B cell (primary cell): ENCODE measurements around the gene TBX6. TPM values are rescaled to one million over a fixed set of nuclear protein-coding genes. Genes with fewer than 3 reads are reported as not detected.
"Not testable (repeated sequence)": the region's sequence is repeated elsewhere in the genome, so short reads cannot be mapped to it uniquely, and the experiment has no call there.

Source experiments
- ATAC-seq: fragments of 200-7000 bp; cut with Tn5 transposase; one replicate; pipeline ENCODE4 v1.10.0; 2021; ENCODE audit warnings: low read depth, mild to moderate bottlenecking, moderate number of reproducible peaks, moderate library complexity
- CTCF ChIA-PET: fragments of 350-600 bp; sonication (Branson Sonifier 250); formaldehyde crosslinking; loops from one replicate; lab custom pipeline; 2021; ENCODE audit warnings: antibody characterized with exemption, inconsistent platforms; lab: Charles Lee
- POLR2A ChIA-PET: fragments of 350-600 bp; sonication (Branson Sonifier 250); formaldehyde crosslinking; loops from one replicate; lab custom pipeline; 2021; ENCODE audit warnings: antibody characterized with exemption; lab: Charles Lee
- DNase-seq: peaks from one replicate; pipeline ENCODE4 v3.0.0; 2013
- H2AFZ ChIP-seq: 2 replicates; pipeline ENCODE4 v1.6.1; 2012; ENCODE audit warnings: mild to moderate bottlenecking, low read depth, low read length; ENCODE audit not compliant: insufficient read depth, poor library complexity, severe bottlenecking
- H3K27ac ChIP-seq, 2 donors: 1 replicate in 1 of 2; 2 replicates in 1 of 2; pipeline ENCODE4 v1.5.1; 2012 to 2013; ENCODE audit warnings: low read length in 2 of 2, mild to moderate bottlenecking in 2 of 2, moderate library complexity in 1 of 2
- H3K27me3 ChIP-seq, 4 experiments: fragments of 200-600 bp in 1 of 4; sonication (generic) in 1 of 4; replicated peaks in 1 of 4; 1 replicate in 2 of 4; 2 replicates in 2 of 4; pipeline versions ENCODE4 v1.6.1 to v1.7.0; 2013 to 2016; ENCODE audit warnings: low read length in 3 of 4, mild to moderate bottlenecking in 2 of 4, mixed read lengths in 1 of 4, moderate library complexity in 1 of 4; ENCODE audit not compliant: insufficient read depth in 4 of 4, control insufficient read depth in 3 of 4; ENCODE audit errors: control extremely low read depth in 1 of 4
- H3K36me3 ChIP-seq, 2 experiments: replicated peaks in 1 of 2; 1 replicate in 1 of 2; 2 replicates in 1 of 2; pipeline versions ENCODE4 v1.6.1 to v1.7.1; 2013; ENCODE audit warnings: low read length in 1 of 2; ENCODE audit not compliant: insufficient read depth in 2 of 2, control insufficient read depth in 1 of 2; ENCODE audit errors: control extremely low read depth in 1 of 2, extremely low read depth in 1 of 2
- H3K4me1 ChIP-seq, 2 donors: fragments of 200-600 bp in 1 of 2; sonication (generic) in 1 of 2; 1 replicate in 1 of 2; 2 replicates in 1 of 2; pipeline versions ENCODE4 v1.5.1 to v1.6.1; 2013 to 2017; ENCODE audit warnings: low read length in 2 of 2; ENCODE audit not compliant: control insufficient read depth in 2 of 2, insufficient read depth in 2 of 2
- H3K4me2 ChIP-seq: replicated peaks from 2 replicates; pipeline ENCODE3; 2012; ENCODE audit warnings: mild to moderate bottlenecking, low read depth, low read length; ENCODE audit not compliant: poor library complexity, severe bottlenecking
- H3K4me3 ChIP-seq, 5 experiments: fragments of 200-600 bp in 1 of 5; sonication (generic) in 1 of 5; 1 replicate in 3 of 5; 2 replicates in 2 of 5; pipeline versions ENCODE4 v1.5.1 to v1.7.0; 2011 to 2016; ENCODE audit warnings: low read length in 4 of 5, mild to moderate bottlenecking in 4 of 5, low read depth in 2 of 5, control low read depth in 1 of 5, moderate library complexity in 1 of 5; ENCODE audit not compliant: insufficient read depth in 1 of 5; ENCODE audit errors: control extremely low read depth in 1 of 5, extremely low read depth in 1 of 5
- H3K79me2 ChIP-seq: fragments of 200-600 bp; sonication (generic); one replicate; pipeline ENCODE4 v1.6.0; 2016; ENCODE audit warnings: low read length; ENCODE audit not compliant: control insufficient read depth, insufficient read depth
- H3K9ac ChIP-seq: fragments of 200-600 bp; sonication (generic); 2 replicates; pipeline ENCODE4 v1.6.1; 2017; ENCODE audit warnings: mild to moderate bottlenecking, low read length, moderate library complexity
- H3K9me3 ChIP-seq, 3 donors: one replicate each; pipeline versions ENCODE4 v1.6.1 to v1.7.1; 2013; ENCODE audit warnings: low read length in 2 of 3; ENCODE audit not compliant: control insufficient read depth in 2 of 3, insufficient read depth in 1 of 3; ENCODE audit errors: control extremely low read depth in 1 of 3
- H4K20me1 ChIP-seq: 2 replicates; pipeline ENCODE4 v1.6.0; 2012; ENCODE audit warnings: mild to moderate bottlenecking, low read length; ENCODE audit not compliant: insufficient read depth, control insufficient read depth, poor library complexity, severe bottlenecking
- H3K27ac Mint-ChIP-seq: one replicate; pipeline ENCODE4 v1.8.0; 2021; ENCODE audit warnings: mixed read lengths
- H3K27me3 Mint-ChIP-seq: one replicate; pipeline ENCODE4 v1.8.0; 2021; ENCODE audit warnings: mixed read lengths
- H3K4me1 Mint-ChIP-seq: one replicate; pipeline ENCODE4 v1.8.0; 2021; ENCODE audit warnings: mixed read lengths
- H3K4me3 Mint-ChIP-seq: one replicate; pipeline ENCODE4 v1.8.0; 2021; ENCODE audit warnings: mixed read lengths
- H3K9me3 Mint-ChIP-seq: one replicate; pipeline ENCODE4 v1.8.0; 2022; ENCODE audit warnings: mixed read lengths; ENCODE audit not compliant: insufficient read depth
- EZH2 ChIP-seq: IDR thresholded peaks from 2 replicates; pipeline ENCODE4 v1.6.1; 2012; ENCODE audit warnings: borderline replicate concordance, low read depth, mild to moderate bottlenecking, moderate library complexity, low read length; ENCODE audit not compliant: insufficient read depth, poor library complexity, severe bottlenecking
- WGBS: methylation state at CpG from one replicate; pipeline ENCODE4 v1.1.5; 2013; ENCODE audit warnings: missing lambda C conversion rate; ENCODE audit not compliant: insufficient coverage; 5-methylcytosine and 5-hydroxymethylcytosine counted together
- intact Hi-C: fragments of 100-400 bp; cut with micrococcal nuclease; formaldehyde crosslinking; loops from one replicate; pipeline ENCODE4 v1.10.0; 2022
- polyA plus RNA-seq: library from polyadenylated mRNA; depleted of rRNA; stranded (reverse); fragments of >200 nt; gene quantifications from 2 replicates; pipeline ENCODE4 v1.2.3, GENCODE V29; 2012
- total RNA-seq, 2 donors: library from RNA; stranded (reverse); fragments of 120-200 nt in 1 of 2; gene quantifications; 1 replicate in 1 of 2; 2 replicates in 1 of 2; pipeline versions ENCODE4 v1.2.3 to v1.2.4, GENCODE V29; 2013 to 2022
- TF ChIP-seq, protein P1 (sequence below): fragments of 200-600 bp; IDR thresholded peaks from one replicate; pipeline ENCODE4 v1.8.0; 2022; ENCODE audit warnings: antibody characterized with exemption, mild to moderate bottlenecking

Gene TBX6
- total and polyA plus RNA-seq, 2 donors (not counting 1 experiment from before 2014, with no cell fraction given): 1.4 to 5.4 TPM

DNA sequence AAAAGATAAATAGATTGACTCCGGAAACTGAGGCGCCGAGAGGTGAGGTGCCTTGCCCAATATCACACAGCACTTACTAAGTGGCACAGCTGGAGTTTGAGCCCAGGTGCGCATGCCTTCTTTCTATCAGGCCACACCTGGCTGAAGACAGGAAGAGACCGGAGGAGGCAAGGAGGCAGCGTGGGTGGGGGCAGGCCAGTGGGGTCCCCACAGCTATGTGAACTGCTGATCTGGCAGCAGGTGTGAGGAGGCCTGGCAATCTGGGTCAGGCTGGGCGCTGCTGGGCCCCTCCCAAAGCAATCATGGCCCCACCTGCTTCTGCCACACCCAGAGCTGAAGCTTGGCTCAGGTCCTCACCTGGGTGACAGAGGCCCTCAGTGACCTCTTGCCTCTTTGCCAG, 23.5 kb upstream of the TBX6 start:
- Histone ChIP-seq H3K27me3 (no peaks in the 10 kb centered on the region), H2AFZ (no peak overlapping the region), H3K36me3 (peaks cover 4 to 32% of the 10 kb centered on the region in 2 experiments), H3K27ac (peak overlapping the region in 1 of 2 donors; percentile 19), H3K9me3 (peaks cover 0 to 3% (median 0%) of the 10 kb centered on the region in 3 donors), H3K79me2 (no peaks in the 10 kb centered on the region), H3K4me1 (peaks cover under 1 to 8% of the 10 kb centered on the region in 2 donors), H3K9ac (no peak overlapping the region), H3K4me2 (no peak overlapping the region), H4K20me1 (no peaks in the 10 kb centered on the region), H3K4me3 (no peak overlapping the region)
- 69% methylated on average over 6 of the region's 7 CpGs for WGBS
- H3K9me3 Mint-ChIP-seq: no peaks in the 10 kb centered on the region
- TF ChIP-seq, protein P1, sequence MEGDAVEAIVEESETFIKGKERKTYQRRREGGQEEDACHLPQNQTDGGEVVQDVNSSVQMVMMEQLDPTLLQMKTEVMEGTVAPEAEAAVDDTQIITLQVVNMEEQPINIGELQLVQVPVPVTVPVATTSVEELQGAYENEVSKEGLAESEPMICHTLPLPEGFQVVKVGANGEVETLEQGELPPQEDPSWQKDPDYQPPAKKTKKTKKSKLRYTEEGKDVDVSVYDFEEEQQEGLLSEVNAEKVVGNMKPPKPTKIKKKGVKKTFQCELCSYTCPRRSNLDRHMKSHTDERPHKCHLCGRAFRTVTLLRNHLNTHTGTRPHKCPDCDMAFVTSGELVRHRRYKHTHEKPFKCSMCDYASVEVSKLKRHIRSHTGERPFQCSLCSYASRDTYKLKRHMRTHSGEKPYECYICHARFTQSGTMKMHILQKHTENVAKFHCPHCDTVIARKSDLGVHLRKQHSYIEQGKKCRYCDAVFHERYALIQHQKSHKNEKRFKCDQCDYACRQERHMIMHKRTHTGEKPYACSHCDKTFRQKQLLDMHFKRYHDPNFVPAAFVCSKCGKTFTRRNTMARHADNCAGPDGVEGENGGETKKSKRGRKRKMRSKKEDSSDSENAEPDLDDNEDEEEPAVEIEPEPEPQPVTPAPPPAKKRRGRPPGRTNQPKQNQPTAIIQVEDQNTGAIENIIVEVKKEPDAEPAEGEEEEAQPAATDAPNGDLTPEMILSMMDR: no peak
- no peak for TF ChIP-seq EZH2
- ATAC-seq (peak; percentile 11), DNase-seq (no peak)
- H3K4me3 Mint-ChIP-seq: no peak overlapping the region
- ChIA-PET CTCF (interaction anchor here (1.3 kb wide), 1 partner anchor 294 kb away, joined by 5 read pairs; no protein-coding TSS in a partner anchor), POLR2A (interaction anchor here (0.7 kb wide), 1 partner anchor 24 kb away, joined by 7 read pairs; no protein-coding TSS in a partner anchor)
- no peaks in the 10 kb centered on the region for H3K27me3 Mint-ChIP-seq
- H3K4me1 Mint-ChIP-seq: peaks cover 10% of the 10 kb centered on the region
- intact Hi-C loops: no loop called here
- no peak overlapping the region for H3K27ac Mint-ChIP-seq

DNA sequence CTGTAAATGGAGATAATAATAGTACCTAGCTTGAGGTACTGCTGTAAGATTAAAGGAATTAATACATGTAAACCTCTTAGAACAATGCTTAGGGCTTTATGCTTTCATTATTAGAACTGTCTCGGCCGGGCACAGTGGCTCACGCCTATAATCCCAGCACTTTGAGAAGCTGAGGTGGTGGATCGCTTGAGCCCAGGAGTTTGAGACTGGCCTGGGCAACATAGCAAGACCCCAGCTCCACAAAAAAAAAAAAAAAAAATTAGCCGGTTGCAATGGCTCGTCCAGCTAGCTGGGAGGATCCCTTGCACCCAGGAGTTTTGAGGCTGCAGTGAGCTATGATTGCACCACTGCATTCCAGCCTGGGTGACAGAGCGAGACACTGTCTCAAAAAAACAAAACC, 23.1 kb upstream of the TBX6 start:
- DNase-seq, intact Hi-C loops, H3K27me3 Mint-ChIP-seq, H3K27ac Mint-ChIP-seq, ATAC-seq, H3K9ac ChIP-seq, H2AFZ ChIP-seq, H3K79me2 ChIP-seq, H3K4me1 Mint-ChIP-seq, H4K20me1 ChIP-seq, H3K9me3 ChIP-seq, H3K4me2 ChIP-seq, H3K27me3 ChIP-seq, H3K4me3 ChIP-seq, H3K4me1 ChIP-seq, H3K9me3 Mint-ChIP-seq, H3K4me3 Mint-ChIP-seq: not testable (repeated sequence)
- Histone ChIP-seq H3K27ac (peak overlapping the region in 1 of 2 donors; percentile 19), H3K36me3 (peaks cover 4 to 32% of the 10 kb centered on the region in 2 experiments)
- 96% methylated on average over 5 of the region's 7 CpGs for WGBS
- ChIA-PET CTCF (interaction anchor here (1.3 to 5.5 kb wide), 2 partner anchors 23 to 295 kb away, joined by 5 to 27 read pairs; partner anchors contain the start of gene TBX6), POLR2A (interaction anchor here (0.7 to 0.9 kb wide), 2 partner anchors 25 to 68 kb away, joined by 3 to 7 read pairs; partner anchors contain the start of gene CORO1A)
